ENCODE data around the gene PCDHA2.
"Not testable (repeated sequence)": the region's sequence is repeated elsewhere in the genome, so short reads cannot be mapped to it uniquely, and the experiment has no call there.

The PCDHA2 gene

GRCh38 chr5:140780512-140780911 is 14.1 kb upstream of the PCDHA2 start:
- no CpG with 5 or more reads among the region's 1 CpG for WGBS, 2 donors (ENCODE audit: extremely low coverage in 2 of 2, insufficient read length in 2 of 2, insufficient replicate concordance in 1 of 2)
- no peaks in the 10 kb centered on the region for H3K27me3 ChIP-seq (ENCODE audit: control insufficient read depth in 3 of 3, insufficient read depth in 3 of 3, low read depth in 1 of 3, low read length in 3 of 3)

DNA sequence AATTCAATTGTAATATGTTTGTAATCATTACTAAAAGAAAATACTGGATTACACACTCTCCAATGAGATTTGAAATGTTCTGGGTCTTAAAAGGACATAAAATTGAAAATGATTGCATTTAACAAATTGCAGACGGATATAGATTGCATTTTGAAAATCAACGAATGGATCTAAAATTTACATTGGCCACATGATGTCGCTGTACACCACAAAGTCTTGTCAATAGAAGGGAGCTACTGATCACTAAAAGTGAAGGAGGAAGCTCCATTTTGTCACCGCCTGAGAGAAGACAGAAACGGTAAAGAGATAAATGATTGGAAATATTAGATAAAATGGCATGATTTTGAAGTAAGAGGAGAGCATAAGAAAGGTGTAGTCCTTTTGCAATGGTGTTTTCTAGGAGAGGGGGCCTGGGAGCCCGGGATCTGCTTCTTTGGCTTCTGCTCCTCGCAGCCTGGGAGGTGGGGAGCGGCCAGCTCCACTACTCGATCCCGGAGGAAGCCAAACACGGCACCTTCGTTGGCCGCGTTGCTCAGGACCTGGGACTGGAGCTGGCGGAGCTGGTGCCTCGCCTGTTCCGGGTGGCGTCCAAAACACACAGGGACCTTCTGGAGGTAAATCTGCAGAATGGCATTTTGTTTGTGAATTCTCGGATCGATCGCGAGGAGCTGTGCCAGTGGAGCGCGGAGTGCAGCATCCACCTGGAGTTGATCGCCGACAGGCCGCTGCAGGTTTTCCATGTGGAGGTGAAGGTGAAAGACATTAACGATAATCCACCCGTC is 8.6 kb upstream of the PCDHA2 start, which contains the start of gene PCDHA1:
PCDHA1 (plus strand) TSS at position 236 of the 782 bp plus-strand sequence.
- no peak within 1 kb of the TSS for H3K4ac ChIP-seq (ENCODE audit: low read length)
- no peak within 1 kb of the TSS for H4K8ac ChIP-seq (ENCODE audit: low read depth, low read length)
- no peak within 1 kb of the TSS for H2AK5ac ChIP-seq (ENCODE audit: low read depth, low read length)
- no peak within 1 kb of the TSS for H2BK5ac ChIP-seq (ENCODE audit: low read length)
- no peak within 1 kb of the TSS for H3K9ac ChIP-seq (ENCODE audit: low read depth, low read length, poor library complexity)
- H3K4me2 ChIP-seq (ENCODE audit: insufficient read depth, low read length, poor library complexity, severe bottlenecking), result no peak within 1 kb of the TSS
- peaks cover 25 to 34% of the 10 kb centered on the region in 2 donors for H3K9me3 ChIP-seq (replicated peaks in 1 of 2; ENCODE audit: control insufficient read depth in 2 of 2, insufficient read depth in 1 of 2, low read depth in 1 of 2, low read length in 2 of 2)
- DNase-seq (ENCODE audit: low spot score), result no peak
- H3K27ac ChIP-seq (replicated peaks; ENCODE audit: low read length), result no peak within 1 kb of the TSS
- H3K27me3 ChIP-seq (ENCODE audit: control insufficient read depth in 3 of 3, insufficient read depth in 3 of 3, low read depth in 1 of 3, low read length in 3 of 3), result no peaks in the 10 kb centered on the region
- H3K4me3 ChIP-seq (ENCODE audit: low read length in 2 of 2), result no peak within 1 kb of the TSS
- no peak within 1 kb of the TSS for H3K14ac ChIP-seq (ENCODE audit: low read length)
- no peak within 1 kb of the TSS for H3K23ac ChIP-seq (ENCODE audit: low read depth, low read length, poor library complexity)
- H3K36me3 ChIP-seq (replicated peaks in 1 of 2; ENCODE audit: control insufficient read depth in 2 of 2, insufficient read depth in 2 of 2, low read length in 2 of 2), result no peaks in the 10 kb centered on the region
- H2BK15ac ChIP-seq (ENCODE audit: low read length), result no peak within 1 kb of the TSS
- H3K4me1 ChIP-seq (ENCODE audit: control insufficient read depth in 2 of 2, insufficient read depth in 1 of 2, low read depth in 1 of 2, low read length in 2 of 2), result no peaks in the 10 kb centered on the region
- H3K18ac ChIP-seq (ENCODE audit: low read length), result no peak within 1 kb of the TSS
- no peak within 1 kb of the TSS for H2BK120ac ChIP-seq (ENCODE audit: low read depth, low read length)
- peak within 1 kb of the TSS; percentile 52 for H2AFZ ChIP-seq (ENCODE audit: low read length)
- H4K91ac ChIP-seq (ENCODE audit: low read depth, low read length, poor library complexity), result no peak within 1 kb of the TSS
- no CpG with 5 or more reads among the region's 29 CpGs for WGBS, 2 donors (ENCODE audit: extremely low coverage in 2 of 2, insufficient read length in 2 of 2, insufficient replicate concordance in 1 of 2)
- H2BK12ac ChIP-seq (ENCODE audit: low read length), result no peak within 1 kb of the TSS
- H3K79me1 ChIP-seq (ENCODE audit: low read depth, low read length), result no peaks in the 10 kb centered on the region

More at GRCh38 chr5:140780512-140780911, 14.1 kb upstream of the PCDHA2 start:
- H2BK12ac ChIP-seq (ENCODE audit: low read length), result no peak overlapping the region
- no peak overlapping the region for H2AK5ac ChIP-seq (ENCODE audit: low read depth, low read length)
- H3K4me1 ChIP-seq (ENCODE audit: control insufficient read depth in 2 of 2, insufficient read depth in 1 of 2, low read depth in 1 of 2, low read length in 2 of 2), result no peaks in the 10 kb centered on the region
- H3K4me3 ChIP-seq (ENCODE audit: low read length in 2 of 2), result no peak overlapping the region
- no peak for DNase-seq (ENCODE audit: low spot score)
- H3K4ac ChIP-seq (ENCODE audit: low read length), result no peak overlapping the region
- no peak overlapping the region for H4K8ac ChIP-seq (ENCODE audit: low read depth, low read length)
- no peak overlapping the region for H3K18ac ChIP-seq (ENCODE audit: low read length)
- H2BK120ac ChIP-seq (ENCODE audit: low read depth, low read length), result no peak overlapping the region
- no peak overlapping the region for H3K27ac ChIP-seq (replicated peaks; ENCODE audit: low read length)
- no peak overlapping the region for H2BK15ac ChIP-seq (ENCODE audit: low read length)
- no peaks in the 10 kb centered on the region for H3K36me3 ChIP-seq (replicated peaks in 1 of 2; ENCODE audit: control insufficient read depth in 2 of 2, insufficient read depth in 2 of 2, low read length in 2 of 2)
- H2AFZ ChIP-seq (ENCODE audit: low read length), result no peak overlapping the region
- no peak overlapping the region for H3K9ac ChIP-seq (ENCODE audit: low read depth, low read length, poor library complexity)
- no peak overlapping the region for H3K14ac ChIP-seq (ENCODE audit: low read length)
- no peaks in the 10 kb centered on the region for H3K79me1 ChIP-seq (ENCODE audit: low read depth, low read length)
- H2BK5ac ChIP-seq (ENCODE audit: low read length), result no peak overlapping the region
- no peak overlapping the region for H4K91ac ChIP-seq (ENCODE audit: low read depth, low read length, poor library complexity)
- H3K4me2 ChIP-seq (ENCODE audit: insufficient read depth, low read length, poor library complexity, severe bottlenecking), result no peak overlapping the region
- H3K23ac ChIP-seq (ENCODE audit: low read depth, low read length, poor library complexity), result no peak overlapping the region
- H3K9me3 ChIP-seq (replicated peaks in 1 of 2; ENCODE audit: control insufficient read depth in 2 of 2, insufficient read depth in 1 of 2, low read depth in 1 of 2, low read length in 2 of 2), result peaks cover 14 to 17% of the 10 kb centered on the region in 2 donors

GRCh38 chr5:140787422-140787821 is 7.2 kb upstream of the PCDHA2 start:
- H3K23ac ChIP-seq (ENCODE audit: low read depth, low read length, poor library complexity); H4K91ac ChIP-seq (ENCODE audit: low read depth, low read length, poor library complexity); H2BK5ac ChIP-seq (ENCODE audit: low read length); DNase-seq (ENCODE audit: low spot score); H2BK120ac ChIP-seq (ENCODE audit: low read depth, low read length); H2BK15ac ChIP-seq (ENCODE audit: low read length); H3K18ac ChIP-seq (ENCODE audit: low read length); H4K8ac ChIP-seq (ENCODE audit: low read depth, low read length); H3K4me1 ChIP-seq (ENCODE audit: control insufficient read depth in 2 of 2, insufficient read depth in 1 of 2, low read depth in 1 of 2, low read length in 2 of 2); H3K27ac ChIP-seq (replicated peaks; ENCODE audit: low read length); H3K9ac ChIP-seq (ENCODE audit: low read depth, low read length, poor library complexity); H3K27me3 ChIP-seq (ENCODE audit: control insufficient read depth in 3 of 3, insufficient read depth in 3 of 3, low read depth in 1 of 3, low read length in 3 of 3); H3K4ac ChIP-seq (ENCODE audit: low read length); H2AK5ac ChIP-seq (ENCODE audit: low read depth, low read length); H3K14ac ChIP-seq (ENCODE audit: low read length); H3K79me1 ChIP-seq (ENCODE audit: low read depth, low read length); H3K4me3 ChIP-seq (ENCODE audit: low read length in 2 of 2); H2BK12ac ChIP-seq (ENCODE audit: low read length); H2AFZ ChIP-seq (ENCODE audit: low read length); H3K4me2 ChIP-seq (ENCODE audit: insufficient read depth, low read length, poor library complexity, severe bottlenecking); H3K36me3 ChIP-seq (replicated peaks in 1 of 2; ENCODE audit: control insufficient read depth in 2 of 2, insufficient read depth in 2 of 2, low read length in 2 of 2): not testable (repeated sequence)
- peaks cover 24 to 34% of the 10 kb centered on the region in 2 donors for H3K9me3 ChIP-seq (replicated peaks in 1 of 2; ENCODE audit: control insufficient read depth in 2 of 2, insufficient read depth in 1 of 2, low read depth in 1 of 2, low read length in 2 of 2)
- no CpG with 5 or more reads among the region's 44 CpGs for WGBS, 2 donors (ENCODE audit: extremely low coverage in 2 of 2, insufficient read length in 2 of 2, insufficient replicate concordance in 1 of 2)

GRCh38 chr5:140787849-140788504 is 6.7 kb upstream of the PCDHA2 start:
- peak overlapping the region in 1 of 2 donors; percentile 61 for H3K4me3 ChIP-seq (ENCODE audit: low read length in 2 of 2)
- not testable (repeated sequence) for DNase-seq (ENCODE audit: low spot score); H3K4me2 ChIP-seq (ENCODE audit: insufficient read depth, low read length, poor library complexity, severe bottlenecking); H3K4ac ChIP-seq (ENCODE audit: low read length); H3K79me1 ChIP-seq (ENCODE audit: low read depth, low read length); H2BK12ac ChIP-seq (ENCODE audit: low read length); H2AFZ ChIP-seq (ENCODE audit: low read length); H3K27ac ChIP-seq (replicated peaks; ENCODE audit: low read length); H2BK5ac ChIP-seq (ENCODE audit: low read length); H2BK15ac ChIP-seq (ENCODE audit: low read length); H3K4me1 ChIP-seq (ENCODE audit: control insufficient read depth in 2 of 2, insufficient read depth in 1 of 2, low read depth in 1 of 2, low read length in 2 of 2); H3K36me3 ChIP-seq (replicated peaks in 1 of 2; ENCODE audit: control insufficient read depth in 2 of 2, insufficient read depth in 2 of 2, low read length in 2 of 2); H4K91ac ChIP-seq (ENCODE audit: low read depth, low read length, poor library complexity); H3K27me3 ChIP-seq (ENCODE audit: control insufficient read depth in 3 of 3, insufficient read depth in 3 of 3, low read depth in 1 of 3, low read length in 3 of 3); H3K18ac ChIP-seq (ENCODE audit: low read length); H3K9ac ChIP-seq (ENCODE audit: low read depth, low read length, poor library complexity); H2AK5ac ChIP-seq (ENCODE audit: low read depth, low read length); H2BK120ac ChIP-seq (ENCODE audit: low read depth, low read length)
- peak overlapping the region; percentile 21 for H3K14ac ChIP-seq (ENCODE audit: low read length)
- no CpG with 5 or more reads among the region's 70 CpGs for WGBS, 2 donors (ENCODE audit: extremely low coverage in 2 of 2, insufficient read length in 2 of 2, insufficient replicate concordance in 1 of 2)
- peak overlapping the region; percentile 17 for H4K8ac ChIP-seq (ENCODE audit: low read depth, low read length)
- H3K23ac ChIP-seq (ENCODE audit: low read depth, low read length, poor library complexity), result peak overlapping the region; percentile 73
- H3K9me3 ChIP-seq (replicated peaks in 1 of 2; ENCODE audit: control insufficient read depth in 2 of 2, insufficient read depth in 1 of 2, low read depth in 1 of 2, low read length in 2 of 2), result peaks cover 22 to 34% of the 10 kb centered on the region in 2 donors
